Measurements from ENCODE around the gene HBS1L.

Gene HBS1L

DNA sequence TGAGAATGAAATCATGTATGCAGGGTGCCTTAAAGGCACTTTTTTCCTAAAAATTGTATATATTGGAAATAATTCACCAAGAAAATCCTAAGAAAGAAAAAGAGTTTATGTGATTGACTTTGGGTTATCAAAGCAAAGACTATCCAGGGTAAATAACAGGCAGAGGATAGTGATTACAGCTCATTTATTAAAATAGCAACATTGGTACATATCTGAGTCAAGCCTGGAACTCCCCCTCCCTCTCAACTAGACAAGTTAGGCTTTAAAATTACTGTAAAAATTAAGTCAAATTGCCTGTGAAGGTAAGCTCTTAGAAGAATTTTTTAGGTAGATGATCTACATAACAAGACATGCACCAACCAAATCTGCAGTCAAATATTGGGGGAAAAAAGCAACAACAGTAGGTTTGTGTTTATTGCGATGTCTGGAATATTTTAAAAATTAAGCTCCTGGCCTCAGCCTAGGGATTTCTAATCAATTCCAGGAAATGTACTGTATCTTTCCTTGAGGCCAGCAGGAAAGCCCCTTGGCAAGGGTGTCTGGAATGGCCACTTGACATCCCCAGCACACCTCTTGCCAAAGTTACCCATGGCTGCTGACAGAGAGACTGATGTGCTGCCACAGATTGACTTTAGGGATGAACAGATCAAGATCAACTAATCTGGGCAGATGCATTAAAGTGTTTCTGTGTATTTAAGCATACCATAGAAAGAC is 31.2 kb upstream of the HBS1L start:
- H2AFZ ChIP-seq (ENCODE audit: low read depth, low read length) = peak overlapping the region; percentile 67
- peak overlapping the region; percentile 60 for H3K9ac ChIP-seq (ENCODE audit: low read depth, low read length)
- H3K79me2 ChIP-seq (ENCODE audit: insufficient read depth, low read length) = no peaks in the 10 kb centered on the region
- no peaks in the 10 kb centered on the region for H3K27me3 ChIP-seq (ENCODE audit: insufficient read depth, low read length, poor library complexity)
- no peak for TF ChIP-seq EZH2 (IDR thresholded peaks at IDR 0.05; ENCODE audit: borderline replicate concordance, low read depth, low read length, severe bottlenecking)
- TF ChIP-seq CTCF (IDR thresholded peaks at IDR 0.05; ENCODE audit: borderline replicate concordance, extremely low read depth, low read length, poor library complexity, severe bottlenecking) = no peak
- peak overlapping the region; percentile 95 for H3K27ac ChIP-seq (ENCODE audit: low read length)
- ATAC-seq (ENCODE audit: insufficient read depth, low read depth) (no peak), DNase-seq (peak; percentile 46)
- peaks cover 68% of the 10 kb centered on the region for H3K4me1 ChIP-seq (ENCODE audit: insufficient read depth, low read length)
- no peaks in the 10 kb centered on the region for H4K20me1 ChIP-seq (ENCODE audit: insufficient read depth, low read length)
- no peaks in the 10 kb centered on the region for H3K36me3 ChIP-seq (ENCODE audit: insufficient read depth, low read length)
- peaks cover 16% of the 10 kb centered on the region for H3K9me3 ChIP-seq (ENCODE audit: insufficient read depth, low read length, severe bottlenecking)
- H3K4me2 ChIP-seq (ENCODE audit: insufficient read depth, low read length) = peak overlapping the region; percentile 71
- peak overlapping the region in 1 of 2 experiments; percentile 49; a peak in 2 of 4 replicates for H3K4me3 ChIP-seq (ENCODE audit: low read depth in 1 of 2, low read length in 2 of 2)

GRCh38 chr6:135084916-135085269 is 30.3 kb upstream of the HBS1L start:
- peaks cover 58% of the 10 kb centered on the region for H3K4me1 ChIP-seq (ENCODE audit: insufficient read depth, low read length)
- H3K9me3 ChIP-seq (ENCODE audit: insufficient read depth, low read length, severe bottlenecking) = peaks cover 17% of the 10 kb centered on the region
- peak overlapping the region; percentile 60; the same call in 1 of the 2 replicates for H3K9ac ChIP-seq (ENCODE audit: low read depth, low read length)
- peak overlapping the region; percentile 95 for H3K27ac ChIP-seq (ENCODE audit: low read length)
- DNase-seq = no peak
- H3K79me2 ChIP-seq (ENCODE audit: insufficient read depth, low read length) = no peaks in the 10 kb centered on the region
- no peak overlapping the region for H3K4me2 ChIP-seq (ENCODE audit: insufficient read depth, low read length)
- no peak overlapping the region for H3K4me3 ChIP-seq (ENCODE audit: low read depth in 1 of 2, low read length in 2 of 2)
- H3K27me3 ChIP-seq (ENCODE audit: insufficient read depth, low read length, poor library complexity) = no peaks in the 10 kb centered on the region
- ATAC-seq (ENCODE audit: insufficient read depth, low read depth) = no peak
- TF ChIP-seq EZH2 (IDR thresholded peaks at IDR 0.05; ENCODE audit: borderline replicate concordance, low read depth, low read length, severe bottlenecking) (no peak), CTCF (IDR thresholded peaks at IDR 0.05; ENCODE audit: borderline replicate concordance, extremely low read depth, low read length, poor library complexity, severe bottlenecking) (no peak)
- no peaks in the 10 kb centered on the region for H4K20me1 ChIP-seq (ENCODE audit: insufficient read depth, low read length)
- H3K36me3 ChIP-seq (ENCODE audit: insufficient read depth, low read length) = no peaks in the 10 kb centered on the region
- no peak overlapping the region for H2AFZ ChIP-seq (ENCODE audit: low read depth, low read length)

GRCh38 chr6:135084001-135084915 is 29.6 kb upstream of the HBS1L start:
- DNase-seq (no peak), ATAC-seq (ENCODE audit: insufficient read depth, low read depth) (no peak)
- H3K4me1 ChIP-seq (ENCODE audit: insufficient read depth, low read length) = peaks cover 52% of the 10 kb centered on the region
- H3K4me3 ChIP-seq (ENCODE audit: low read depth in 1 of 2, low read length in 2 of 2) = no peak overlapping the region
- no peak overlapping the region for H3K9ac ChIP-seq (ENCODE audit: low read depth, low read length)
- H3K79me2 ChIP-seq (ENCODE audit: insufficient read depth, low read length) = no peaks in the 10 kb centered on the region
- H2AFZ ChIP-seq (ENCODE audit: low read depth, low read length) = no peak overlapping the region
- H3K4me2 ChIP-seq (ENCODE audit: insufficient read depth, low read length) = no peak overlapping the region
- H3K27me3 ChIP-seq (ENCODE audit: insufficient read depth, low read length, poor library complexity) = no peaks in the 10 kb centered on the region
- H3K9me3 ChIP-seq (ENCODE audit: insufficient read depth, low read length, severe bottlenecking) = peaks cover 17% of the 10 kb centered on the region
- no peaks in the 10 kb centered on the region for H4K20me1 ChIP-seq (ENCODE audit: insufficient read depth, low read length)
- no peak for TF ChIP-seq EZH2 (IDR thresholded peaks at IDR 0.05; ENCODE audit: borderline replicate concordance, low read depth, low read length, severe bottlenecking)
- TF ChIP-seq CTCF (IDR thresholded peaks at IDR 0.05; ENCODE audit: borderline replicate concordance, extremely low read depth, low read length, poor library complexity, severe bottlenecking) = no peak
- no peaks in the 10 kb centered on the region for H3K36me3 ChIP-seq (ENCODE audit: insufficient read depth, low read length)
- peak overlapping the region; percentile 48 for H3K27ac ChIP-seq (ENCODE audit: low read length)

Data from DND-41 (cell line).